IPS-NIHi11 (cell line): ENCODE data around the gene GOLT1B.

ENCODE experiments used
- DNase-seq: peaks from one replicate; pipeline ENCODE4 v3.0.0; 2012; ENCODE audit warnings: mixed read lengths, low spot score

The GOLT1B gene

GRCh38 chr12:21566223-21566906 lies 64.8 kb downstream of the GOLT1B start:
- no peak for DNase-seq

GRCh38 chr12:21566907-21567394 lies 65.4 kb downstream of the GOLT1B start:
- DNase-seq: no peak
